Kidney epithelial cell (primary cell): ENCODE measurements around the gene SOX6. TPM values are rescaled to one million over a fixed set of nuclear protein-coding genes. Genes with fewer than 3 reads are reported as not detected.

Experiments used
- DNase-seq: peaks from one replicate; pipeline ENCODE4 v3.0.0-alpha.2; 2010; ENCODE audit warnings: low read depth
- H3K27me3 ChIP-seq: 2 replicates; pipeline ENCODE4 v1.6.0; 2011; ENCODE audit warnings: low read length; ENCODE audit not compliant: control insufficient read depth, insufficient read depth
- H3K36me3 ChIP-seq: 2 replicates; pipeline ENCODE4 v1.5.1; 2011; ENCODE audit warnings: low read length; ENCODE audit not compliant: control insufficient read depth, insufficient read depth
- H3K4me3 ChIP-seq: 2 replicates; pipeline ENCODE4 v1.5.1; 2011; ENCODE audit warnings: low read depth, mild to moderate bottlenecking, control low read depth, low read length
- CTCF ChIP-seq: IDR thresholded peaks from 2 replicates; pipeline ENCODE4 v1.5.1; 2011; ENCODE audit warnings: mild to moderate bottlenecking, moderate library complexity, low read length, control low read depth, inconsistent platforms; ENCODE audit not compliant: insufficient read depth, poor library complexity, severe bottlenecking
- total RNA-seq: library from RNA; depleted of rRNA; stranded (reverse); fragments of >200 nt; gene quantifications from 2 replicates; pipeline ENCODE4 v1.2.3, GENCODE V29; 2015

The SOX6 gene
- total RNA-seq, 1 donor from 2014 or later, result 2.7 TPM

- no peak overlapping the region for H3K4me3 ChIP-seq
- H3K27me3 ChIP-seq, result no peaks in the 10 kb centered on the region
- DNase-seq, result no peak
- H3K36me3 ChIP-seq, result no peaks in the 10 kb centered on the region
- no peak for TF ChIP-seq CTCF
Observed at GRCh38 chr11:16177688-16178087, 178.7 kb downstream of the SOX6 start.

DNA sequence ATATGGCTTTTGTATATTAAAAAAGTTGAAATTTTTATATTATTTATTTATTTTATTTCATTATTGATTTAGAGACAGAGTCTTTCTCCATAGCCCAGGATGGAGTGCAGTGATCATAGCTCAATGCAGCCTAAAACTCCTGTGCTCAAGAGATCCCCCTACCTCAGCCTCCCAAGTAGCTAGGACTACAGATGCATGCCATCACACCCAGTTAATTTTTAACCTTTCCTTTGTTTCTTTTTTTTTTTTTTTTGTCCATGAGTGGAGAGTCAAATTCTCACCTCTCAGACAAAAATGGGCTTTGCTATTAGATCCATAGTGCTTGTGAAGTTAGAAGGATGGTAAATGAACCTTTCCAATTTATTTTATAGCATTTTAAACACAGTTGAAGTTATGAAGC lies 182.5 kb downstream of the SOX6 start:
- TF ChIP-seq CTCF, result no peak

GRCh38 chr11:16171882-16172281 lies 184.5 kb downstream of the SOX6 start:
- no peaks in the 10 kb centered on the region for H3K27me3 ChIP-seq
- TF ChIP-seq CTCF, result no peak
- no peaks in the 10 kb centered on the region for H3K36me3 ChIP-seq
- no peak for DNase-seq
- no peak overlapping the region for H3K4me3 ChIP-seq

More for the DNA sequence above, 182.5 kb downstream of the SOX6 start:
- H3K4me3 ChIP-seq, result no peak overlapping the region
- DNase-seq, result no peak
- H3K27me3 ChIP-seq, result no peaks in the 10 kb centered on the region
- H3K36me3 ChIP-seq, result no peaks in the 10 kb centered on the region

DNA sequence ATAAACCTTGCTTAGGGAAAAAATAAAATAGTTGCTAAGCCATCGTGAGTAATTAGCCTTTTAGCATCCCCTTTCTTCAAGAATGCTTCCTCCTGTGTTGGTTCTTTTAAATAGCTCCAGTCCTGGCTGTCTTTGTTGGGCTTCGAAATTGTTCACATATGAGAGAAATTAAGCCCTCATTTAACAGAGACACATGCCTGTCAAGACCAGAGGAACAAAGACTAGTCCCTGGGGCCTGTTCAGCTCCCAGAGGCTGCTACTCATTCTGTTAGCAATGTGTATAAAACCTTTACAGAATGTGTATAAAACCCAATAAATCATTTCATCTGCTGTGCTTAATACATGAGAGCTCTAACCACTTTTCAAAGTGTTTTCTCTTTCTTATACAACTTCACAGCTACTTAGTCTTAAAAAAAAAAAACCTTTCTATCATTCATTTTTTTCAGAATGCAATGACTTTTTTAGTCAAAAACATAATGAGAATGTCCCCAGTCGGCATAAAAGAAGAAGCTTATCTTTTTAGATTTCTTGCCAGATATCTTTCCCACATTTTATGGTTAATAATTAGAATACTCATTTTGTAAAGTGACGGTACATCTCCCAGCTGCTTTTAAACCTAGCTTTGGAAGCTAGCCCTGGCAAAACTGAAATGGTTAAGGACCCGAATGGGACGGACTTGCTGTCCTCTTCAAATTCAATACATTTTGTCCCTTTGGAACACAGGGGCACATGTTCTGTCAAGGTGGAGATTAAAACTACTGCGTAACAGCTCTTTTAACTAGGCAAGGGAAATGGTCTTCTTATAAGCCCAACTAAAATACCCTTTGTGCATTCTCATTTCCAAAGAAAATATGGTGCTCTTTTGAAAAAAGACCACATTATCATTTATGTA lies 186.1 kb downstream of the SOX6 start:
- DNase-seq, result no peak
- no peaks in the 10 kb centered on the region for H3K27me3 ChIP-seq
- no peak overlapping the region for H3K4me3 ChIP-seq
- no peak for TF ChIP-seq CTCF
- H3K36me3 ChIP-seq, result no peaks in the 10 kb centered on the region

GRCh38 chr11:16169541-16169940 lies 186.8 kb downstream of the SOX6 start:
- TF ChIP-seq CTCF, result no peak

More at GRCh38 chr11:16169541-16169940, 186.8 kb downstream of the SOX6 start:
- Histone ChIP-seq H3K27me3 (no peaks in the 10 kb centered on the region), H3K4me3 (no peak overlapping the region), H3K36me3 (no peaks in the 10 kb centered on the region)
- no peak for DNase-seq
